Measurements from ENCODE around the gene TSPAN10.

The TSPAN10 gene

GRCh38 chr17:81636505-81637288 lies at the start of gene TSPAN10, which contains the start of gene NPLOC4:
TSPAN10 (plus strand) TSS chr17:81637196; CDS start chr17:81642413, 5,217 bp downstream.
NPLOC4 (minus strand) TSS chr17:81637112; CDS start chr17:81636930, 182 bp downstream.
- peak within 1 kb of the TSS; percentile 89 for H3K27ac ChIP-seq (ENCODE audit: low read depth, low read length)
- H3K4me1 ChIP-seq (ENCODE audit: control insufficient read depth, insufficient read depth, low read length) = peaks cover 4% of the 10 kb centered on the region; the same call in 1 of the 2 replicates
- H3K4me3 ChIP-seq (ENCODE audit: low read depth, low read length) = peak within 1 kb of the TSS; percentile 92
- H3K9ac ChIP-seq (ENCODE audit: low read depth, low read length) = peak within 1 kb of the TSS; percentile 88
- H3K36me3 ChIP-seq (ENCODE audit: control insufficient read depth, insufficient read depth, low read length) = peaks cover under 1% of the 10 kb centered on the region; the same call in 1 of the 2 replicates
- no peaks in the 10 kb centered on the region for H3K9me3 ChIP-seq (ENCODE audit: control insufficient read depth, insufficient read depth, low read length)
- H3K27me3 ChIP-seq (ENCODE audit: control insufficient read depth, insufficient read depth, low read length) = no peaks in the 10 kb centered on the region

GRCh38 chr17:81589612-81590011 lies 47.4 kb upstream of the TSPAN10 start:
- H3K9me3 ChIP-seq (ENCODE audit: control insufficient read depth, insufficient read depth, low read length) = no peaks in the 10 kb centered on the region
- H3K4me3 ChIP-seq (ENCODE audit: low read depth, low read length) = no peak overlapping the region
- H3K4me1 ChIP-seq (ENCODE audit: control insufficient read depth, insufficient read depth, low read length) = no peaks in the 10 kb centered on the region
- H3K27ac ChIP-seq (ENCODE audit: low read depth, low read length) = no peak overlapping the region
- no peaks in the 10 kb centered on the region for H3K27me3 ChIP-seq (ENCODE audit: control insufficient read depth, insufficient read depth, low read length)
- peaks cover 86% of the 10 kb centered on the region for H3K36me3 ChIP-seq (ENCODE audit: control insufficient read depth, insufficient read depth, low read length)
- H3K9ac ChIP-seq (ENCODE audit: low read depth, low read length) = no peak overlapping the region

- Histone ChIP-seq H3K9ac (ENCODE audit: low read depth, low read length) (no peak overlapping the region), H3K27me3 (ENCODE audit: control insufficient read depth, insufficient read depth, low read length) (no peaks in the 10 kb centered on the region), H3K4me3 (ENCODE audit: low read depth, low read length) (no peak overlapping the region), H3K4me1 (ENCODE audit: control insufficient read depth, insufficient read depth, low read length) (no peaks in the 10 kb centered on the region), H3K36me3 (ENCODE audit: control insufficient read depth, insufficient read depth, low read length) (peaks cover 88% of the 10 kb centered on the region), H3K27ac (ENCODE audit: low read depth, low read length) (no peak overlapping the region), H3K9me3 (ENCODE audit: control insufficient read depth, insufficient read depth, low read length) (no peaks in the 10 kb centered on the region)
These were observed 46.9 kb upstream of the TSPAN10 start for GRCh38 chr17:81590121-81590520.

- H3K36me3 ChIP-seq (ENCODE audit: control insufficient read depth, insufficient read depth, low read length) = peaks cover 89% of the 10 kb centered on the region
- H3K9ac ChIP-seq (ENCODE audit: low read depth, low read length) = no peak overlapping the region
- no peak overlapping the region for H3K27ac ChIP-seq (ENCODE audit: low read depth, low read length)
- H3K4me3 ChIP-seq (ENCODE audit: low read depth, low read length) = no peak overlapping the region
- no peaks in the 10 kb centered on the region for H3K27me3 ChIP-seq (ENCODE audit: control insufficient read depth, insufficient read depth, low read length)
- H3K4me1 ChIP-seq (ENCODE audit: control insufficient read depth, insufficient read depth, low read length) = no peaks in the 10 kb centered on the region
- no peaks in the 10 kb centered on the region for H3K9me3 ChIP-seq (ENCODE audit: control insufficient read depth, insufficient read depth, low read length)
These were observed 45.0 kb upstream of the TSPAN10 start for GRCh38 chr17:81591971-81592370.

GRCh38 chr17:81593105-81593871 lies 43.7 kb upstream of the TSPAN10 start:
- Histone ChIP-seq H3K4me1 (ENCODE audit: control insufficient read depth, insufficient read depth, low read length) (no peaks in the 10 kb centered on the region), H3K27ac (ENCODE audit: low read depth, low read length) (no peak overlapping the region), H3K4me3 (ENCODE audit: low read depth, low read length) (no peak overlapping the region), H3K9me3 (ENCODE audit: control insufficient read depth, insufficient read depth, low read length) (no peaks in the 10 kb centered on the region), H3K36me3 (ENCODE audit: control insufficient read depth, insufficient read depth, low read length) (peaks cover 90% of the 10 kb centered on the region), H3K9ac (ENCODE audit: low read depth, low read length) (no peak overlapping the region), H3K27me3 (ENCODE audit: control insufficient read depth, insufficient read depth, low read length) (no peaks in the 10 kb centered on the region)

GRCh38 chr17:81599719-81600486 lies 37.1 kb upstream of the TSPAN10 start:
- Histone ChIP-seq H3K36me3 (ENCODE audit: control insufficient read depth, insufficient read depth, low read length) (peaks cover 79% of the 10 kb centered on the region), H3K4me3 (ENCODE audit: low read depth, low read length) (no peak overlapping the region), H3K9me3 (ENCODE audit: control insufficient read depth, insufficient read depth, low read length) (no peaks in the 10 kb centered on the region), H3K27ac (ENCODE audit: low read depth, low read length) (no peak overlapping the region), H3K27me3 (ENCODE audit: control insufficient read depth, insufficient read depth, low read length) (no peaks in the 10 kb centered on the region), H3K9ac (ENCODE audit: low read depth, low read length) (no peak overlapping the region), H3K4me1 (ENCODE audit: control insufficient read depth, insufficient read depth, low read length) (no peaks in the 10 kb centered on the region)

GRCh38 chr17:81601525-81602120 lies 35.4 kb upstream of the TSPAN10 start:
- H3K36me3 ChIP-seq (ENCODE audit: control insufficient read depth, insufficient read depth, low read length) = peaks cover 74% of the 10 kb centered on the region
- no peak overlapping the region for H3K4me3 ChIP-seq (ENCODE audit: low read depth, low read length)
- no peaks in the 10 kb centered on the region for H3K9me3 ChIP-seq (ENCODE audit: control insufficient read depth, insufficient read depth, low read length)
- H3K9ac ChIP-seq (ENCODE audit: low read depth, low read length) = no peak overlapping the region
- no peak overlapping the region for H3K27ac ChIP-seq (ENCODE audit: low read depth, low read length)
- no peaks in the 10 kb centered on the region for H3K27me3 ChIP-seq (ENCODE audit: control insufficient read depth, insufficient read depth, low read length)
- H3K4me1 ChIP-seq (ENCODE audit: control insufficient read depth, insufficient read depth, low read length) = no peaks in the 10 kb centered on the region

- H3K9me3 ChIP-seq (ENCODE audit: control insufficient read depth, insufficient read depth, low read length) = no peaks in the 10 kb centered on the region
- peaks cover 81% of the 10 kb centered on the region for H3K36me3 ChIP-seq (ENCODE audit: control insufficient read depth, insufficient read depth, low read length)
- H3K27ac ChIP-seq (ENCODE audit: low read depth, low read length) = no peak overlapping the region
- no peak overlapping the region for H3K4me3 ChIP-seq (ENCODE audit: low read depth, low read length)
- H3K27me3 ChIP-seq (ENCODE audit: control insufficient read depth, insufficient read depth, low read length) = no peaks in the 10 kb centered on the region
- no peaks in the 10 kb centered on the region for H3K4me1 ChIP-seq (ENCODE audit: control insufficient read depth, insufficient read depth, low read length)
- no peak overlapping the region for H3K9ac ChIP-seq (ENCODE audit: low read depth, low read length)
These were observed 33.0 kb upstream of the TSPAN10 start for GRCh38 chr17:81603846-81604610.

- Histone ChIP-seq H3K27ac (ENCODE audit: low read depth, low read length) (no peak overlapping the region), H3K9ac (ENCODE audit: low read depth, low read length) (no peak overlapping the region), H3K4me1 (ENCODE audit: control insufficient read depth, insufficient read depth, low read length) (no peaks in the 10 kb centered on the region), H3K36me3 (ENCODE audit: control insufficient read depth, insufficient read depth, low read length) (peaks cover 81% of the 10 kb centered on the region), H3K4me3 (ENCODE audit: low read depth, low read length) (no peak overlapping the region), H3K27me3 (ENCODE audit: control insufficient read depth, insufficient read depth, low read length) (no peaks in the 10 kb centered on the region), H3K9me3 (ENCODE audit: control insufficient read depth, insufficient read depth, low read length) (no peaks in the 10 kb centered on the region)
These were observed 29.6 kb upstream of the TSPAN10 start for GRCh38 chr17:81607431-81607830.

GRCh38 chr17:81608082-81608481 lies 28.9 kb upstream of the TSPAN10 start:
- peaks cover 85% of the 10 kb centered on the region for H3K36me3 ChIP-seq (ENCODE audit: control insufficient read depth, insufficient read depth, low read length)
- no peaks in the 10 kb centered on the region for H3K4me1 ChIP-seq (ENCODE audit: control insufficient read depth, insufficient read depth, low read length)
- no peak overlapping the region for H3K9ac ChIP-seq (ENCODE audit: low read depth, low read length)
- no peak overlapping the region for H3K27ac ChIP-seq (ENCODE audit: low read depth, low read length)
- H3K27me3 ChIP-seq (ENCODE audit: control insufficient read depth, insufficient read depth, low read length) = no peaks in the 10 kb centered on the region
- H3K4me3 ChIP-seq (ENCODE audit: low read depth, low read length) = no peak overlapping the region
- no peaks in the 10 kb centered on the region for H3K9me3 ChIP-seq (ENCODE audit: control insufficient read depth, insufficient read depth, low read length)

Data from HUES48 (cell line).